Vagina (tissue), 2 donors: ENCODE measurements around the gene ARHGAP24. TPM values are rescaled to one million over a fixed set of nuclear protein-coding genes. Genes with fewer than 3 reads are reported as not detected.

Source experiments
- DNase-seq, 2 donors: peaks; one replicate each; pipeline ENCODE4 v3.0.0-alpha.2; 2017; ENCODE audit errors: extremely low spot score in 2 of 2
- H3K27ac ChIP-seq: fragments of 200-600 bp; sonication (generic); one replicate; pipeline ENCODE4 v1.5.1; 2019
- H3K27me3 ChIP-seq: fragments of 200-600 bp; sonication (generic); one replicate; pipeline ENCODE4 v1.5.1; 2019
- H3K36me3 ChIP-seq, 2 donors: fragments of 200-600 bp; sonication (generic); one replicate each; pipeline ENCODE4 v1.5.1; 2017 to 2019
- H3K4me1 ChIP-seq: fragments of 200-600 bp; sonication (generic); one replicate; pipeline ENCODE4 v1.5.1; 2019
- H3K4me3 ChIP-seq, 2 donors: fragments of 200-600 bp; sonication (generic); 1 replicate in 1 of 2; 2 replicates in 1 of 2; pipeline ENCODE4 v1.5.1; 2016 to 2019
- H3K9me3 ChIP-seq: fragments of 200-600 bp; sonication (generic); one replicate; pipeline ENCODE4 v1.5.1; 2019
- CTCF ChIP-seq, 3 experiments: fragments of 450-650 bp in 2 of 3; fragments of 200-600 bp in 1 of 3; sonication (generic) in 1 of 3; IDR thresholded peaks; one replicate each; pipeline ENCODE4 v1.5.1; 2017 to 2019; ENCODE audit warnings: antibody characterized with exemption in 3 of 3, mild to moderate bottlenecking in 2 of 3, moderate library complexity in 2 of 3
- POLR2A ChIP-seq, 2 donors: fragments of 450-650 bp; IDR thresholded peaks; one replicate each; pipeline ENCODE4 v1.6.1; 2017; ENCODE audit warnings: antibody characterized with exemption in 2 of 2, mild to moderate bottlenecking in 2 of 2, moderate library complexity in 2 of 2
- POLR2AphosphoS5 ChIP-seq, 2 donors: sonication (generic); formaldehyde crosslinking; IDR thresholded peaks; one replicate each; pipeline ENCODE4 v1.9.0; 2017; ENCODE audit warnings: antibody characterized with exemption in 2 of 2, mild to moderate bottlenecking in 2 of 2, low read depth in 1 of 2; ENCODE audit not compliant: insufficient read depth in 1 of 2
- intact Hi-C: fragments of 100-400 bp; cut with DNase I; formaldehyde crosslinking; loops from one replicate; pipeline ENCODE4 v1.15.1; 2023
- total RNA-seq: library from RNA; depleted of rRNA; stranded (reverse); fragments of >200 nt; gene quantifications from one replicate; pipeline ENCODE4 v1.2.3, GENCODE V29; 2016

Gene ARHGAP24
- total RNA-seq, 1 donor from 2014 or later, result 40.0 TPM

- TF ChIP-seq POLR2AphosphoS5 (IDR thresholded peaks at IDR 0.05; ENCODE audit: insufficient read depth in 1 of 2, low read depth in 1 of 2) (no peak), CTCF (IDR thresholded peaks at IDR 0.05) (no peak), POLR2A (IDR thresholded peaks at IDR 0.05) (no peak)
- DNase-seq, result no peak
- Histone ChIP-seq H3K36me3 (no peaks in the 10 kb centered on the region), H3K9me3 (no peaks in the 10 kb centered on the region), H3K4me1 (no peaks in the 10 kb centered on the region), H3K27ac (no peak overlapping the region), H3K4me3 (no peak overlapping the region), H3K27me3 (no peaks in the 10 kb centered on the region)
- intact Hi-C loops, result no loop called here
Measured at GRCh38 chr4:85919200-85919887, 444.4 kb downstream of the ARHGAP24 start.

- H3K4me3 ChIP-seq, result no peak overlapping the region
- H3K27me3 ChIP-seq, result no peaks in the 10 kb centered on the region
- H3K4me1 ChIP-seq, result peaks cover 10% of the 10 kb centered on the region
- no peak for DNase-seq
- intact Hi-C loops, result no loop called here
- TF ChIP-seq POLR2A (IDR thresholded peaks at IDR 0.05) (no peak), POLR2AphosphoS5 (IDR thresholded peaks at IDR 0.05; ENCODE audit: insufficient read depth in 1 of 2, low read depth in 1 of 2) (no peak), CTCF (IDR thresholded peaks at IDR 0.05) (no peak)
- no peaks in the 10 kb centered on the region for H3K36me3 ChIP-seq
- H3K27ac ChIP-seq, result no peak overlapping the region
- no peaks in the 10 kb centered on the region for H3K9me3 ChIP-seq
Measured at GRCh38 chr4:85925071-85925470, 450.1 kb downstream of the ARHGAP24 start.

GRCh38 chr4:85928775-85929591, 454.0 kb downstream of the ARHGAP24 start:
- intact Hi-C loops, result no loop called here
- TF ChIP-seq POLR2AphosphoS5 (IDR thresholded peaks at IDR 0.05; ENCODE audit: insufficient read depth in 1 of 2, low read depth in 1 of 2), result no peak
- H3K4me3 ChIP-seq, result no peak overlapping the region
- no peaks in the 10 kb centered on the region for H3K36me3 ChIP-seq
- no peaks in the 10 kb centered on the region for H3K9me3 ChIP-seq
- H3K4me1 ChIP-seq, result peaks cover 19% of the 10 kb centered on the region
- H3K27me3 ChIP-seq, result no peaks in the 10 kb centered on the region
- DNase-seq, result no peak
- no peak overlapping the region for H3K27ac ChIP-seq

GRCh38 chr4:85929961-85930665, 455.2 kb downstream of the ARHGAP24 start:
- no peaks in the 10 kb centered on the region for H3K9me3 ChIP-seq
- peaks cover 19% of the 10 kb centered on the region for H3K4me1 ChIP-seq
- intact Hi-C loops, result no loop called here
- no peak for TF ChIP-seq POLR2A (IDR thresholded peaks at IDR 0.05)
- TF ChIP-seq CTCF (IDR thresholded peaks at IDR 0.05), result no peak
- TF ChIP-seq POLR2AphosphoS5 (IDR thresholded peaks at IDR 0.05; ENCODE audit: insufficient read depth in 1 of 2, low read depth in 1 of 2), result no peak
- DNase-seq, result no peak
- H3K36me3 ChIP-seq, result no peaks in the 10 kb centered on the region
- H3K27me3 ChIP-seq, result no peaks in the 10 kb centered on the region
- H3K27ac ChIP-seq, result no peak overlapping the region
- H3K4me3 ChIP-seq, result no peak overlapping the region

GRCh38 chr4:85932500-85933290, 457.7 kb downstream of the ARHGAP24 start:
- Histone ChIP-seq H3K4me1 (peaks cover 24% of the 10 kb centered on the region), H3K27me3 (no peaks in the 10 kb centered on the region), H3K4me3 (peak overlapping the region in 1 of 2 donors; percentile 6), H3K36me3 (no peaks in the 10 kb centered on the region), H3K27ac (no peak overlapping the region), H3K9me3 (no peaks in the 10 kb centered on the region)
- intact Hi-C loops, result no loop called here
- no peak for DNase-seq
- no peak for TF ChIP-seq POLR2A (IDR thresholded peaks at IDR 0.05)
